ENCODE results near the gene PRSS1. TPM values are rescaled to one million over a fixed set of nuclear protein-coding genes. Genes with fewer than 3 reads are reported as not detected.
"Not testable (repeated sequence)": the region's sequence is repeated elsewhere in the genome, so short reads cannot be mapped to it uniquely, and the experiment has no call there.

The PRSS1 gene
- total and polyA plus RNA-seq, 3 experiments from 2014 or later, result not detected

DNA sequence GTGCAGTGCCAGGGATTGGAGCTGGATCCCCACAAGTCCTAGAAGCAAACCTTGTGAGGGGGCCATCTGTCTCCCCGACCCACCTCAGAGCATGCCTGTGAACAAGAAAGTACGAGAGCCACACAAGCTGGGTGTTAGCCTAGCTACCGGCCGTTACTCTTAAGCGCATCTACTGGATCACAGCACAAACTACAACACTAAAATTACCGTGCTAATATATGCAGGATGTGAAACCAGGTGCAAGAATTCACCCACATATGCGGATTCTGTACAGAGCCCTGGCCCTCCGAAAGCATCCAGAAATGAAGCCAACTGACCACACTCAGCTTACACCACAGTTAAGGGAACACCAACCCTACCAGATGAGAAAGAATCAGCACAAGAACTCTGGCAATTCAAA lies 16.0 kb upstream of the PRSS1 start:
- POLR2A ChIA-PET, result no interaction called here
- Mint-ChIP-seq H3K36me3 (no peaks in the 10 kb centered on the region), H3K27me3 (no peaks in the 10 kb centered on the region), H3K27ac (no peak overlapping the region), H3K4me3 (peak overlapping the region in 3 of 7 donors; percentile 5 to 37 (median 23)), H3K9me3 (no peaks in the 10 kb centered on the region), H3K4me1 (no peaks in the 10 kb centered on the region)
- no peaks in the 10 kb centered on the region for H3K4me1 ChIP-seq (ENCODE audit: insufficient read depth, low read length)
- H3K9me3 ChIP-seq (ENCODE audit: low read length), result no peaks in the 10 kb centered on the region
- H3K4me3 ChIP-seq (ENCODE audit: low read length), result no peak overlapping the region
- H3K36me3 ChIP-seq (ENCODE audit: insufficient read depth, low read length), result no peaks in the 10 kb centered on the region
- no peaks in the 10 kb centered on the region for H3K27me3 ChIP-seq (ENCODE audit: insufficient read depth, low read length, poor library complexity, severe bottlenecking)
- CTCF ChIA-PET, result no interaction called here
- no peak overlapping the region for H3K27ac ChIP-seq (ENCODE audit: low read depth, low read length)
- no peak for DNase-seq

DNA sequence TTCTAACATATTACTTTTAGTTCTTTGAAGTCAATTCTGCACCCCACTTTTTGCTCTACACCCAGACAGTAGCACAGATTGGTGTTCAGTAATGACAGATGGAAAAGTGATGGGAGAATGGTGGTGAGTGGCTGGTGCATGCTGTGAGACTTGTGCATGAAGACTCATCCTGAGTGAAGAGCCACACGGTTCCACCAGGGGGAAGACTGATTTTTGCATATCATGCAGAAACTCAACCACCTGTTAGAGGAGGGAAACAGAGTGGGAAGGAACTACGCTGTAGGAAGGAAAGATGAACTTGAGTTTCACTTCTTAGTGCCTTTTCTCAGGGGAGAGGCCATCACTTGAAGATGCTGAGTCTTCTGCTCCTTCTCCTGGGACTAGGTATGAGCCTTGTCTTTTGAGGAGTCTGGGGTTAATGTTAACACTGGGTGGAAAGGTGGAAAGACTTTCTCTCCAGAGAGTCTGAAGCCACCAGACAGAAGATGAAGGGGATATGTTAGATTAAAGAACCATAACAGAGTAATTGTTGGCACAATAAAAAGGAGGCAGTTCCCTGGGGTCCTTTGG lies 9.3 kb upstream of the PRSS1 start:
- H3K27ac ChIP-seq (ENCODE audit: low read depth, low read length), result no peak overlapping the region
- Mint-ChIP-seq H3K27ac (peak overlapping the region in 4 of 8 donors; percentile 22 to 71 (median 48)), H3K4me3 (peak overlapping the region; percentile 5 to 70 (median 58)), H3K36me3 (no peaks in the 10 kb centered on the region), H3K27me3 (no peaks in the 10 kb centered on the region), H3K9me3 (no peaks in the 10 kb centered on the region), H3K4me1 (peaks cover 0 to 3% (median 0%) of the 10 kb centered on the region in 3 donors)
- POLR2A ChIA-PET, result no interaction called here
- H3K36me3 ChIP-seq (ENCODE audit: insufficient read depth, low read length), result no peaks in the 10 kb centered on the region
- H3K27me3 ChIP-seq (ENCODE audit: insufficient read depth, low read length, poor library complexity, severe bottlenecking), result no peaks in the 10 kb centered on the region
- H3K9me3 ChIP-seq (ENCODE audit: low read length), result no peaks in the 10 kb centered on the region
- H3K4me3 ChIP-seq (ENCODE audit: low read length), result no peak overlapping the region
- CTCF ChIA-PET, result no interaction called here
- DNase-seq, result no peak
- H3K4me1 ChIP-seq (ENCODE audit: insufficient read depth, low read length), result no peaks in the 10 kb centered on the region

DNA sequence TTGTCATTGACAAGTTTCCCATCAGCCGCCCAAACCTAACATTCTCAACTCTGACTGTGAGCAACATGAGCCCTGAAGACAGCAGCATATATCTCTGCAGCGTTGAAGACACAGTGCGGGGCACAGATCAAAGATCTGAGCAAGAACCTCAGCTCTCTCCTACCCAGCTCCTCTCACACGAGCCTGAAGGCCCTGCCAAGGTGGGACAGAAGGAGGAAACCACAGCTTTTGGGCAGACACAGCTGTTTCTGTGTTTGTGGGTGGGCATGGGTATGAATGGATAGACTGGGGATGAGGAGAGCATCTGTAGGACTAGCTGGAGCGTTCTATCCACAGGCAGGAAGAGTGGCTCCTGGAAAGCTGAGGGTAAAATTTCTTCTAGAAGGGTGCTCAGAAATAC lies 8.5 kb upstream of the PRSS1 start:
- Mint-ChIP-seq H3K9me3 (no peaks in the 10 kb centered on the region), H3K27ac (peak overlapping the region in 1 of 8 donors; percentile 21), H3K27me3 (no peaks in the 10 kb centered on the region), H3K4me1 (peaks cover 0 to 3% (median 0%) of the 10 kb centered on the region in 3 donors), H3K36me3 (no peaks in the 10 kb centered on the region), H3K4me3 (peak overlapping the region in 2 of 7 donors; percentile 23 to 26)
- Histone ChIP-seq H3K4me3 (ENCODE audit: low read length) (no peak overlapping the region), H3K9me3 (ENCODE audit: low read length) (no peaks in the 10 kb centered on the region), H3K4me1 (ENCODE audit: insufficient read depth, low read length) (no peaks in the 10 kb centered on the region), H3K36me3 (ENCODE audit: insufficient read depth, low read length) (no peaks in the 10 kb centered on the region), H3K27ac (ENCODE audit: low read depth, low read length) (no peak overlapping the region), H3K27me3 (ENCODE audit: insufficient read depth, low read length, poor library complexity, severe bottlenecking) (no peaks in the 10 kb centered on the region)
- no peak for DNase-seq
- POLR2A ChIA-PET, result no interaction called here
- CTCF ChIA-PET, result no interaction called here

DNA sequence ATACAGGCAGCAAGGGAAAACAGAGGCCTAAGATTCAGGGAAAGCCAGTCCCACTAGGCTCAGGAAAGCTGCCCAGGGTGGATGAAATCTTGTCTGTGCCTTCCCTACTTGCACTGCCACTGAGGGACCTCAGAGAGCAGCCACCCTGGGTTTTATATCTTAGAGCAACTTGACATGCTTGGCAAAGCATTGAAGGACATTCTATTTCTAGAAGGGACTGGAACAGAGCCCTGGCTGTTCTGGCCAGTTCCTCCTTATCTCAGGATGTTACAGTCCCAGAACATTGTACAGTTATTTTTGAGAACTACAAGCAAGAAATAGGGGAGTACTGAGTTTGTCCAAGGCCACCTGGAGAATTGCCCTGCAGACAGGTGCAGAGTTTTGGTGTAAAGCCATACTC lies 7.3 kb upstream of the PRSS1 start:
- POLR2A ChIA-PET; H3K36me3 ChIP-seq (ENCODE audit: insufficient read depth, low read length); H3K36me3 Mint-ChIP-seq; H3K27me3 ChIP-seq (ENCODE audit: insufficient read depth, low read length, poor library complexity, severe bottlenecking); H3K9me3 ChIP-seq (ENCODE audit: low read length); H3K27me3 Mint-ChIP-seq; H3K9me3 Mint-ChIP-seq; H3K4me3 ChIP-seq (ENCODE audit: low read length); H3K27ac ChIP-seq (ENCODE audit: low read depth, low read length); H3K4me1 ChIP-seq (ENCODE audit: insufficient read depth, low read length); H3K27ac Mint-ChIP-seq; CTCF ChIA-PET; H3K4me1 Mint-ChIP-seq; H3K4me3 Mint-ChIP-seq; DNase-seq: not testable (repeated sequence)

DNA sequence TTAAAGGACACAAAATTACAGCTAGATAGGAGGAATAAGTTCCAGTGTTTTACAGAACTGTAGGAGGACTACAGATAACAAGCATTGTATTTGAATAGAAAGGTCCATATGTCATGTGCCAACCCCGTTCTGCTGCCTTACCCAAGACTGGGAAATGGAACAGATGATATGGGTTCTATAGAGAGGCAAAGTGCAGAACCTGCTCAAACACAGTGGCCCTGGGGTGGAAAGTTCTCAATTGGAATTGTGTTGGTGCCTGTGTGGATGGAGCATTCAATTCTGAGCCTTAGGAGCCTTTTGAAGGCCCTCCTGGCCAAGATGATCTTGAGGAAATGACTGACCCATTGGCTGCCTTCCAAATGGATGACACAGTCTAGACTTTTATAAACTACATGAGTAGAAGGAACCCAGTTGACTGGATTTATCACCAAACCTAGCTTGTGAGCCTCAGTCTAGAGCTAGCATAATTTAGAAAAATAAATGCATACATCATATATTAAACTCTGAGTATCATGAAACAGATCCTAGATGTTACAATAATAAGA lies 4.1 kb upstream of the PRSS1 start:
- no peaks in the 10 kb centered on the region for H3K9me3 Mint-ChIP-seq
- Histone ChIP-seq H3K9me3 (ENCODE audit: low read length) (no peaks in the 10 kb centered on the region), H3K27me3 (ENCODE audit: insufficient read depth, low read length, poor library complexity, severe bottlenecking) (no peaks in the 10 kb centered on the region), H3K4me1 (ENCODE audit: insufficient read depth, low read length) (no peaks in the 10 kb centered on the region), H3K36me3 (ENCODE audit: insufficient read depth, low read length) (no peaks in the 10 kb centered on the region), H3K4me3 (ENCODE audit: low read length) (no peak overlapping the region), H3K27ac (ENCODE audit: low read depth, low read length) (no peak overlapping the region)
- no peaks in the 10 kb centered on the region for H3K4me1 Mint-ChIP-seq
- H3K36me3 Mint-ChIP-seq, result no peaks in the 10 kb centered on the region
- ChIA-PET CTCF (no interaction called here), POLR2A (no interaction called here)
- no peak overlapping the region for H3K27ac Mint-ChIP-seq
- H3K27me3 Mint-ChIP-seq, result no peaks in the 10 kb centered on the region
- no peak for DNase-seq
- no peak overlapping the region for H3K4me3 Mint-ChIP-seq

DNA sequence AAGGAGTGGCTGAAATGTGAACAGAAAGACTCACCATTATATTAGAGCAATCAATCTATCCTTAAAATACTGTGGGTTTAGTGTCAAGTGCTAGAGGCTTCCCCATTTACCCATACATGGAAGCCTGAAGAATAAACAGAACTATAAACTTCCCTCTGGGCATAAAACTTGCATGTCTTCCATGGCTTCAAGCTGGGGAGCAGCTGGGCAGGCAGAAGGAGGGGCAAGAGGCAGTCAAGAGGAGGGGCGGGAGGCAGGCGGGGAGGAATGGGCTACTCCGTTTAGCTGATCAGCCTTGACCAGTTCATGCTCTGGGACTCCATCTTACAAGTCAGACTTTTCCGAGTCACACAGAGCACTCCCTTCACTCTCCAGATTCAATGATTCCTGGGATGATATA lies 3.5 kb upstream of the PRSS1 start:
- no peak overlapping the region for H3K4me3 Mint-ChIP-seq
- no peaks in the 10 kb centered on the region for H3K27me3 Mint-ChIP-seq
- DNase-seq, result no peak
- no peak overlapping the region for H3K27ac Mint-ChIP-seq
- Histone ChIP-seq H3K9me3 (ENCODE audit: low read length) (no peaks in the 10 kb centered on the region), H3K4me3 (ENCODE audit: low read length) (no peak overlapping the region), H3K27me3 (ENCODE audit: insufficient read depth, low read length, poor library complexity, severe bottlenecking) (no peaks in the 10 kb centered on the region), H3K36me3 (ENCODE audit: insufficient read depth, low read length) (no peaks in the 10 kb centered on the region), H3K4me1 (ENCODE audit: insufficient read depth, low read length) (no peaks in the 10 kb centered on the region), H3K27ac (ENCODE audit: low read depth, low read length) (no peak overlapping the region)
- H3K4me1 Mint-ChIP-seq, result no peaks in the 10 kb centered on the region
- no peaks in the 10 kb centered on the region for H3K36me3 Mint-ChIP-seq
- H3K9me3 Mint-ChIP-seq, result no peaks in the 10 kb centered on the region
- CTCF ChIA-PET, result no interaction called here
- POLR2A ChIA-PET, result no interaction called here

DNA sequence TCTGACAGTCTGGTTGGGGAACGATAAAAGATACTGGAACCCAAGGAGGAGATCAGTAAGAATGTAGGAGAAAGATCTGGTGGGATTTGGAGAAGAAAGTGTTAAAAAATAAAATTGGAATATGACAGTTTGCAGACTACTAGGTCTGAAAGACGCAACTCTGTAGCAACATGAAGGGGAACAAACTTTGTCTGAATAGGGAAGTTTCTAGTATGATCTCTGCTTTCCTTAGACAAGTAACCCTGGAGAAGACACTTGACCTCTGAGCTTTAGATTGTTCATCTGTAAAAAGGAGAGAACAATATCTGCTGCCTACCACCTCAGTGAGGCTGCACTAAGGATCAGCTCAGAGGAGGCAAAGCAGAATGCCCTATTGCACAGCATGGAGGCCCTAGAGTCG lies 3.0 kb upstream of the PRSS1 start:
- CTCF ChIA-PET, result no interaction called here
- no peaks in the 10 kb centered on the region for H3K4me1 Mint-ChIP-seq
- Histone ChIP-seq H3K4me3 (ENCODE audit: low read length) (no peak overlapping the region), H3K36me3 (ENCODE audit: insufficient read depth, low read length) (no peaks in the 10 kb centered on the region), H3K4me1 (ENCODE audit: insufficient read depth, low read length) (no peaks in the 10 kb centered on the region), H3K27me3 (ENCODE audit: insufficient read depth, low read length, poor library complexity, severe bottlenecking) (no peaks in the 10 kb centered on the region), H3K27ac (ENCODE audit: low read depth, low read length) (no peak overlapping the region), H3K9me3 (ENCODE audit: low read length) (no peaks in the 10 kb centered on the region)
- POLR2A ChIA-PET, result no interaction called here
- no peak overlapping the region for H3K27ac Mint-ChIP-seq
- DNase-seq, result no peak
- H3K9me3 Mint-ChIP-seq, result no peaks in the 10 kb centered on the region
- no peaks in the 10 kb centered on the region for H3K27me3 Mint-ChIP-seq
- H3K36me3 Mint-ChIP-seq, result no peaks in the 10 kb centered on the region
- H3K4me3 Mint-ChIP-seq, result no peak overlapping the region

DNA sequence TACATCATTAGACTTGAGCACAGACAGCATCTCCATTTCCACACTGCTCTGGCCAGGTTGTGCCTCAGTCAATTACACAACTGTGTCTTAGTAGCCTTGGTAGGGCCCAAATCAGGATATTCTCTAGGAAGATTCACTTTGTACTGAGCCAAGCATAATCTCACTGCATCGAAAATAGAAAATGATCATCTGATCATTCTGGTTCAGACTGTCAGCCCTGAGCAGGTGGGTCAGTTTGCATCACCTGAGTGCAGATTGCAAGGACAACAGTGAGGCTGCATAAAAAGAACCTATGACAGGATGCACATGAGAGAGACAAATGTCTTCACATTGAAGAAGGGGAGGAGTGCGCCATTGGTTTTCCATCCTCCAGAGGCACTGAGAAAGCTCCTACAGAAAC lies 862 bp upstream of the PRSS1 start:
- H3K4me1 Mint-ChIP-seq; H3K27ac ChIP-seq (ENCODE audit: low read depth, low read length); H3K4me1 ChIP-seq (ENCODE audit: insufficient read depth, low read length); H3K4me3 ChIP-seq (ENCODE audit: low read length); CTCF ChIA-PET; H3K27me3 Mint-ChIP-seq; H3K9me3 Mint-ChIP-seq; H3K27me3 ChIP-seq (ENCODE audit: insufficient read depth, low read length, poor library complexity, severe bottlenecking); H3K4me3 Mint-ChIP-seq; DNase-seq; H3K36me3 Mint-ChIP-seq; POLR2A ChIA-PET; H3K36me3 ChIP-seq (ENCODE audit: insufficient read depth, low read length); H3K27ac Mint-ChIP-seq; H3K9me3 ChIP-seq (ENCODE audit: low read length): not testable (repeated sequence)

All from CD8-positive, alpha-beta memory T cell (primary cell).